Measurements from ENCODE around the gene NAPB.

DNA sequence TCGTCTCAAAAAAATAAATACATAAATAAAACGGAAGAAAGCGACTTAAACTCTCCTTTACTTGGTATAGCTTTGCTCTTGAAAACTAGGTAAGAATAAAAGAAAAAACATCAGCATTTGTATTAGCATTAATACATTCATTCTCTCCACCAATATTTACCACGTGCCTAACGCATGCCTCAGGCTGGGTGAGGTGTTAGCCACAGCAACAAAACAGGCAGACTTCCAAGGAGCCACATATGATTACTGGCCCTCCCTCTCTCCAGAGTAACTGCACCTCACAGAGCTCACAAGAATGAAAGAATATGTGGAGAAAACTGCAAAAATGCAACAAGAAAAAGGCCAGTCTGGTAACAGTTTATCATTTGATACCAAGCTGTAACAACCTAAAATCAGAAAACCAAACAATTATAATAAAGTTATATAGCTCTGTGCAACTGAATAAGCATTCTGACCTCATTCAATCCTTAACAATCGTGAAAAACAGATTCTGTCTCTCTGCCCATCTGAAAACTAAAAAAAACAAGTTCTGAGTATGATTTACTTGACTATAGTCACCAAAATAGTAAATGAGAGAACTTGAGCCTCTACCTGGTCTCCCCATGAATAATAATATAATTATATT lies 5.2 kb downstream of the NAPB start:
- TF ChIP-seq CTCF (IDR thresholded peaks at IDR 0.05), result no peak
- no peak for TF ChIP-seq POLR2A (IDR thresholded peaks at IDR 0.05)
